Mucosa of rectum (tissue), 2 donors: ENCODE measurements around the gene CLCA1.

Experiments
- H3K27ac ChIP-seq, 2 donors: one replicate each; pipeline ENCODE4 v1.7.0; 2013; ENCODE audit warnings: inconsistent platforms in 2 of 2, low read depth in 2 of 2, low read length in 2 of 2
- H3K27me3 ChIP-seq, 2 donors: one replicate each; pipeline ENCODE4 v1.7.0; 2013; ENCODE audit warnings: low read length in 2 of 2; ENCODE audit not compliant: control insufficient read depth in 2 of 2, insufficient read depth in 2 of 2
- H3K36me3 ChIP-seq, 2 donors: one replicate each; pipeline ENCODE4 v1.7.0; 2013; ENCODE audit warnings: low read length in 2 of 2; ENCODE audit not compliant: control insufficient read depth in 2 of 2, insufficient read depth in 2 of 2
- H3K4me1 ChIP-seq, 2 donors: one replicate each; pipeline ENCODE4 v1.7.0; 2013; ENCODE audit warnings: low read length in 2 of 2, mild to moderate bottlenecking in 1 of 2; ENCODE audit not compliant: control insufficient read depth in 2 of 2, insufficient read depth in 2 of 2
- H3K4me3 ChIP-seq, 2 donors: one replicate each; pipeline ENCODE4 v1.7.0; 2013; ENCODE audit warnings: low read length in 2 of 2
- H3K9ac ChIP-seq, 2 donors: one replicate each; pipeline ENCODE4 v1.7.0; 2013; ENCODE audit warnings: low read length in 2 of 2, low read depth in 1 of 2, mild to moderate bottlenecking in 1 of 2
- H3K9me3 ChIP-seq, 2 donors: one replicate each; pipeline ENCODE4 v1.7.0; 2013; ENCODE audit warnings: low read length in 2 of 2; ENCODE audit not compliant: control insufficient read depth in 2 of 2
- donor health status: healthy.
- donor health status: Normal muscosa, but diverticular disease.

The CLCA1 gene

DNA sequence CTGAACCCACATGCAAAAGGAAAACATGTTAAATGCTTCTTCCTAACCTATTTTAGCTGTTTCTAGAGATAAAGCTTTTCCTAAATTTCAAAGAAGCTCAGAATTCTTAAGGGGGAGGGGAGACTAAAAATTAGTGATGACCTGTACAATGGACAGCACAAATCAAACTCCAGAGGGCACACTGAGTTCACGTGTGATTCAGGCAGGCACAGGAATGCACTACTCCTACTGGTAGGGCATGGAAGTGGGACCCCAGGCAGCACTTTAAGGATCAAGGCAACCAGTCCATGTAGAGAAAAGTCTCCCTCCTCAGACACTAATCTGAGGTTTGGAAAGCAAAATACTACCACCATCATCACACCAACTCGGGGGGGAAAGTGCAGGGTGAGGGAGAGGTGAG lies 46.9 kb downstream of the CLCA1 start:
- Histone ChIP-seq H3K9me3 (no peaks in the 10 kb centered on the region), H3K4me1 (peaks cover 0 to 7% of the 10 kb centered on the region in 2 donors), H3K36me3 (no peaks in the 10 kb centered on the region), H3K9ac (no peak overlapping the region), H3K4me3 (no peak overlapping the region), H3K27ac (no peak overlapping the region), H3K27me3 (no peaks in the 10 kb centered on the region)

DNA sequence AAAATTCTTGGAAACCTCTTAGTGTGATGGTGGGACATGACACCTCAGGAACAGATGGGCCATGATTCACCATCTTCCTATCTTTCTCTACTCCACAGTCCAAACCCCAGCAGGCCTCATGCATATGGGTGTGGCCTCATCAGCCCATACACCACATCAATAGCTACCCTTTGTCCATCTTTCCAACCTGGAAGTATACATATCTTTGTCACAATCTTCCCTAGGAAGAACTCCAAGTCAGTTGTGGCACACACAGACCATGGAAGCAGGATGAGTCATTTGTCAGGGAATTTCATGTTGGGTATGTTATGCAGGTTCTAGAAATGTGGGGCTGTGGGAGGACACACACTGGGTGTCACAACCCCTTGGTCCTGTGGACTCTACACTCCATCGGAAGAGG lies 47.6 kb downstream of the CLCA1 start:
- no peaks in the 10 kb centered on the region for H3K9me3 ChIP-seq
- no peaks in the 10 kb centered on the region for H3K27me3 ChIP-seq
- no peaks in the 10 kb centered on the region for H3K36me3 ChIP-seq
- H3K27ac ChIP-seq: peak overlapping the region in 1 of 2 donors; percentile 34
- no peak overlapping the region for H3K9ac ChIP-seq
- no peak overlapping the region for H3K4me3 ChIP-seq
- H3K4me1 ChIP-seq: peaks cover 0 to 7% of the 10 kb centered on the region in 2 donors

DNA sequence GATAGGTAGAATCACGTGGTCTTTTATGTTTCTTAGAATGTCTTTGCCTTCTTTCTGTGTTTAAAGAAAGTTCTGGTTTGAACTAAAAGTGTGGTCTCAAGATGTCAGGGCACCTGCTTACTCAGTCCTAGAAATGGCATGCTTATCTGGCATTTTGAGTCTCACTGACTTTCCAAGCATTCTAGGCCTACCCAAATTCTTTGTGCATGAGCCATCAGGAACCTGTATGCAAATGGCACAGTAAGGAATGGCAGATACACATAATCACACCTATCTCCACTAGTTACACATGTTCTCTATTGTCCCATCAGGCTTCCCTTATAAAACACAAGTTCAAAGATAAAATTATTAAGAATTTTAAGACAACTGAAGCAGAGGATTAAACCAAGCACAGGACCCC lies 48.6 kb downstream of the CLCA1 start:
- no peak overlapping the region for H3K4me3 ChIP-seq
- H3K9me3 ChIP-seq: no peaks in the 10 kb centered on the region
- H3K9ac ChIP-seq: no peak overlapping the region
- H3K27ac ChIP-seq: peak overlapping the region in 1 of 2 donors; percentile 16
- H3K36me3 ChIP-seq: no peaks in the 10 kb centered on the region
- H3K4me1 ChIP-seq: peaks cover 0 to 7% of the 10 kb centered on the region in 2 donors
- no peaks in the 10 kb centered on the region for H3K27me3 ChIP-seq

DNA sequence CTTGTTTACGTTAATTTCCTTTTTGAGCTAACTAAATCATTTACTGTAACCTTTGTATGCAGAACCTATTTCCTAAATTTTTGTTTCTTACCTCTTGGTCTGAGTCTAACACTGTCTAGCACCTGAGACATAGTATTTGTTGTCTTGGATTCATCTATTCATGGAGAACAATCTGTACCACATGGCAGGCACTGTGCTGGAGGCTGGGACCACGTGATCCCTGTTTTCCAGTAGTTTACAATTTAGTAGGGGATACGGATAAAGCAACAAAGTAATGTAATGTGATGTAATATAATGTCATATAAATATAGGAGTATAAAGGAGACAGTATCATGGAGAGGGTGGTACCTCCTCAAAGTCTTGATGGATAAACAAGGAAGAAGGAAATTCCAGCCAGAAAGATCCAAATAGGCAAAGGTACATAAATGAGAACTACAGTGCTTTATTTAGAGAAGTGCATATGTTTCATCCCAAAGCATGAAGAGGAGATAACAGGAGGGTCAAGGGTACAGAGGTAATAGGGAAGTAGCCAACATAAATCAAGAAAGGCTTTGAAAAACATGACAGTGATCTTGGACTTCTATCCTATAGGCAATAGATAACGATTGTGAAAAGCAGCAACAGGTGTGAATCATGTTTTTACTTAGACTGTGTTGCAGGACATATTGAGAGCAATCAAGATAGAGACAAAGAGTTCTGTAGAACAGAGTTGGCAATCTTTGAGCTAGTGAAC lies 52.2 kb downstream of the CLCA1 start:
- Histone ChIP-seq H3K4me1 (peaks cover 0 to 7% of the 10 kb centered on the region in 2 donors), H3K9me3 (no peaks in the 10 kb centered on the region), H3K4me3 (no peak overlapping the region), H3K9ac (no peak overlapping the region), H3K27ac (peak overlapping the region; percentile 62 to 63), H3K36me3 (no peaks in the 10 kb centered on the region), H3K27me3 (no peaks in the 10 kb centered on the region)

- Histone ChIP-seq H3K9me3 (no peaks in the 10 kb centered on the region), H3K4me3 (no peak overlapping the region), H3K27me3 (no peaks in the 10 kb centered on the region), H3K36me3 (no peaks in the 10 kb centered on the region), H3K27ac (peak overlapping the region; percentile 62 to 63), H3K4me1 (peaks cover 2 to 7% of the 10 kb centered on the region in 2 donors), H3K9ac (no peak overlapping the region)
These were observed 52.8 kb downstream of the CLCA1 start for GRCh38 chr1:86521522-86521891.

- Histone ChIP-seq H3K9me3 (no peaks in the 10 kb centered on the region), H3K27ac (peak overlapping the region; percentile 49 to 63), H3K4me3 (no peak overlapping the region), H3K9ac (no peak overlapping the region), H3K27me3 (no peaks in the 10 kb centered on the region), H3K36me3 (no peaks in the 10 kb centered on the region), H3K4me1 (peaks cover 2 to 10% of the 10 kb centered on the region in 2 donors)
These were observed 53.5 kb downstream of the CLCA1 start for GRCh38 chr1:86522240-86522639.

DNA sequence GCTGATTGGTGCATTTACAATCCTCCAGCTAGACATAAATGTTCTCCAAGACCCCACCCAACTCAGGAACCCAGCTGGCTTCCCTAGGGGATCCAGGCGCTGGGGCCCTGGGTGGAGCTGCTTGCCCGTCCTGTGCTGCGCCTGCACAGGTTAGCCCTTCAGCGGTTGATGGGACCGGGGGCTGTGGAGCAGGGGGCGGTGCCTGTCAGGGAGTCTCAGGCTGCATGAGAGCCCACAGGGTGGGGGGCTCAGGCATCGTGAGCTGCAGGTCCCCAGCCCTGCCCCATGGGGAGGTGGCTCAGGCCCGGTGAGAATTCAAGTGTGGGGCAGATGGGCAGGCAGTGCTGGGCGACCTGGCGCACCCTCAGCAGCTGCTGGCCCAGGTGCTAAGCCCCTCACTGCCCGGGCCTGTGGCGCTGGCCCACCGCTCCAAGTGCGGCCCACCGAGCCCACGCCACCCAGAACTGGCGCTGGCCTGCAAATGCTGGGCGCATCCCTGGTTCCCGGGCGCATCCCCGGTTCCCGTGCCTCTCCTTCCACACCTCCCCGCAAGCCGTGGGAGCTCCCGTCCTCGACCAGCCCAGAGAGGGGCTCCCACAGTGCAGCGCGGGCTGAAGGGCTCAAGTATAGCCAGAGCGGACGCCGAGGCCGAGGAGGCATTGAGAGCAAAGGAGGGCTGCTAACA lies 55.1 kb downstream of the CLCA1 start:
- Histone ChIP-seq H3K36me3 (no peaks in the 10 kb centered on the region), H3K9ac (no peak overlapping the region), H3K9me3 (no peaks in the 10 kb centered on the region), H3K27me3 (no peaks in the 10 kb centered on the region), H3K4me1 (peaks cover 2 to 14% of the 10 kb centered on the region in 2 donors), H3K27ac (no peak overlapping the region), H3K4me3 (no peak overlapping the region)

DNA sequence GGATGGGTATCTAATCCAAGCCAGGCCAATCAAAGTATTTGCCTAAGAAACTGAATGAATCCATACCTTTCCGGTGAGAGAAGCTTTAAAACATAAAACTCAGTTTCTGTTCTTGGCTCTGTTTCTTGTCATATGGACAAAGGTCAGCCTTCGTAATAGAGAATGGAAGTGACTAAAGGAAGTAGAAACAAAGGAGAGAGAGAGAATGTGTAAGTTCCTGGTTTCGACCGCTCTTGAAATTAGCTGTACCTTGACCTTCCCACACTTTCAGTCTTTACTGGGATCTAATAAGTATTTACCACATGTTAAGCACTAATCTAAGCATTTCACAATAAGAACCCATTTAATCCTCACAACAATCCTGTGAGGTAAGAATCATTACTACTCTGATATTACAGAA lies 58.6 kb downstream of the CLCA1 start:
- no peak overlapping the region for H3K4me3 ChIP-seq
- H3K4me1 ChIP-seq: peaks cover 2 to 14% of the 10 kb centered on the region in 2 donors
- H3K27me3 ChIP-seq: no peaks in the 10 kb centered on the region
- H3K9me3 ChIP-seq: no peaks in the 10 kb centered on the region
- H3K36me3 ChIP-seq: no peaks in the 10 kb centered on the region
- peak overlapping the region; percentile 71 to 83 for H3K27ac ChIP-seq
- no peak overlapping the region for H3K9ac ChIP-seq

DNA sequence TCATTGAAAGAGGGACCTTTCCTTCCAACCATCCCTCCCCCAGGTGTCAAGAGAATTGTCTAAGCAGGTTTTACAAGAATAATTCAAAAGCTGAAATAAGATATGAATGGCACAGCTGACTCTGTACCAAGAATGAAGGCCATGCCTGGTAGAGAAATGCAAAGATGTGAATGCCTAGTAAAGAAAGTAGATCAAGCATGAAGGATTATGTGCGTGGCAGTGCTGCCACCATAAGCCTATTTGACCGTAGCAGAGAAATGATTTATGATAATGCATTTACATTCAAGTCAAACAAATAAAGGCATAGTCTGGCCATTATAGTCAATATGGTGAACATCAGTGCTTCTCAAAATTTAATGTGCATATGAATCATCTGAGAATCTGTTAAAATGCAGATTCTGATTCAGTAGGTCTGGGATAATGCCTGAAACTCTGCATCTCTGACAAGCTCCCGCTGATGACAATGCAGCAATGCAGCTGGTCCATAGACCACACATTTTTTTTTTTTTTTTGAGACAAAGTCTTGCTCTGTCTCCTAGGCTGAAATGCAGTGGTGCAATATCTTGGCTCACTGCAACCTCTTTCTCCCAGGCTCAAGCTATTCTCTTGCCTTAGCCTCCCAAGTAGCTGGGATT lies 61.6 kb downstream of the CLCA1 start:
- Histone ChIP-seq H3K27me3 (no peaks in the 10 kb centered on the region), H3K27ac (no peak overlapping the region), H3K4me1 (peaks cover 2 to 14% of the 10 kb centered on the region in 2 donors), H3K9me3 (no peaks in the 10 kb centered on the region), H3K4me3 (no peak overlapping the region), H3K36me3 (no peaks in the 10 kb centered on the region), H3K9ac (no peak overlapping the region)
